ENCODE measurements around the gene PRKAR2B.

GRCh38 chr7:107190090-107190489, 145.6 kb downstream of the PRKAR2B start:
- TF ChIP-seq, protein P1, sequence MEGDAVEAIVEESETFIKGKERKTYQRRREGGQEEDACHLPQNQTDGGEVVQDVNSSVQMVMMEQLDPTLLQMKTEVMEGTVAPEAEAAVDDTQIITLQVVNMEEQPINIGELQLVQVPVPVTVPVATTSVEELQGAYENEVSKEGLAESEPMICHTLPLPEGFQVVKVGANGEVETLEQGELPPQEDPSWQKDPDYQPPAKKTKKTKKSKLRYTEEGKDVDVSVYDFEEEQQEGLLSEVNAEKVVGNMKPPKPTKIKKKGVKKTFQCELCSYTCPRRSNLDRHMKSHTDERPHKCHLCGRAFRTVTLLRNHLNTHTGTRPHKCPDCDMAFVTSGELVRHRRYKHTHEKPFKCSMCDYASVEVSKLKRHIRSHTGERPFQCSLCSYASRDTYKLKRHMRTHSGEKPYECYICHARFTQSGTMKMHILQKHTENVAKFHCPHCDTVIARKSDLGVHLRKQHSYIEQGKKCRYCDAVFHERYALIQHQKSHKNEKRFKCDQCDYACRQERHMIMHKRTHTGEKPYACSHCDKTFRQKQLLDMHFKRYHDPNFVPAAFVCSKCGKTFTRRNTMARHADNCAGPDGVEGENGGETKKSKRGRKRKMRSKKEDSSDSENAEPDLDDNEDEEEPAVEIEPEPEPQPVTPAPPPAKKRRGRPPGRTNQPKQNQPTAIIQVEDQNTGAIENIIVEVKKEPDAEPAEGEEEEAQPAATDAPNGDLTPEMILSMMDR (conservative IDR thresholded peaks at IDR 0.05; ENCODE audit: low read depth, low read length): no peak
- TF ChIP-seq POLR2A (IDR thresholded peaks at IDR 0.05; ENCODE audit: low read depth, low read length): no peak
- TF ChIP-seq, protein P2, sequence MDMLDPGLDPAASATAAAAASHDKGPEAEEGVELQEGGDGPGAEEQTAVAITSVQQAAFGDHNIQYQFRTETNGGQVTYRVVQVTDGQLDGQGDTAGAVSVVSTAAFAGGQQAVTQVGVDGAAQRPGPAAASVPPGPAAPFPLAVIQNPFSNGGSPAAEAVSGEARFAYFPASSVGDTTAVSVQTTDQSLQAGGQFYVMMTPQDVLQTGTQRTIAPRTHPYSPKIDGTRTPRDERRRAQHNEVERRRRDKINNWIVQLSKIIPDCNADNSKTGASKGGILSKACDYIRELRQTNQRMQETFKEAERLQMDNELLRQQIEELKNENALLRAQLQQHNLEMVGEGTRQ (IDR thresholded peaks at IDR 0.05; ENCODE audit: low read depth, low read length): no peak
- TF ChIP-seq MXI1 (IDR thresholded peaks at IDR 0.05; ENCODE audit: borderline replicate concordance, low read depth, low read length): no peak
- no peak for TF ChIP-seq RAD21 (IDR thresholded peaks at IDR 0.05; ENCODE audit: low read length)
- TF ChIP-seq FOS (IDR thresholded peaks at IDR 0.05; ENCODE audit: low read depth, low read length): no peak
- TF ChIP-seq SMC3 (IDR thresholded peaks at IDR 0.05; ENCODE audit: low read depth, low read length): no peak
- TF ChIP-seq RCOR1 (IDR thresholded peaks at IDR 0.05; ENCODE audit: insufficient replicate concordance, low read length): no peak
- no peak for TF ChIP-seq CHD1 (IDR thresholded peaks at IDR 0.05; ENCODE audit: low read depth, low read length)

Data from IMR-90 (cell line).